Activated CD4-positive, alpha-beta T cell treated with anti-CD3 and anti-CD28 coated beads for 24 hours (primary cell): ENCODE data around the gene NGFR.
"Not testable (repeated sequence)": the region's sequence is repeated elsewhere in the genome, so short reads cannot be mapped to it uniquely, and the experiment has no call there.

Experiments used
- DNase-seq, 2 donors: peaks; one replicate each; pipeline ENCODE4 v3.0.0-alpha.2; 2020; ENCODE audit warnings: low read depth in 2 of 2

Gene NGFR

DNA sequence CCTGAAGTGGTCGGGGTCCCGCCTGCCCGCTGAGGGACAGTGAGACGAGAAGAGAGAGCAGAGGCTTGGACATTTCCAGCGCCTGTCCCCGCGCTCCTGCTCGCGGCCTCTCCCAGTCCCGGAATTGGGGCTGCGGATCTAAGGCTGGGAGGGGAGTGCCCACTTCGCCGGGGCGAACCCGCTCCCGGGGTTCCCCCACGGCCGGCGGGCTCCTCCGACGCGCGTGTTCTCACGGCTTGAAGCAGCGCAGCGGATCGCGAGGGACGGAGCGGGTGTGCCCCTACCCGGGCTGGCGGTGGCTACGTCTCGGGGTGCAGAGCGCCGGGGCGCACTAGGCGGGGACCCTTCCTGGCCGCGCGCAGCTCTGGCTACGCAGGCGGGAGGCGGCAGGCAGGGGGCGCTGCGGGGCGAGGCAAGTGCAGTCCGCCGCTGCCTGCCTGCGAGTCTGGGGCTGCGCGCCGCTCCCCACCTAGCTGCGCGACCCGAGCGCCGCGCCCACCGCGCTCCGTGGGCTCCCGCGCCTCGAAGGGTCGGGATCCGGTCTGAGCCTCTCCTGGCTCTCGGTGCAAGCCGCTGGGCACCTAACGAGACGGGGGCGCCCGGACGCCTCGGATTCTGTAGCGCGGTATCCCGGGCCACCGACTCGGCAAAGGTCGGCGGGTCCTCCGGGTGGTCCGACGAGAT is 1.2 kb downstream of the NGFR start:
- DNase-seq, result peak; percentile 83 to 85

DNA sequence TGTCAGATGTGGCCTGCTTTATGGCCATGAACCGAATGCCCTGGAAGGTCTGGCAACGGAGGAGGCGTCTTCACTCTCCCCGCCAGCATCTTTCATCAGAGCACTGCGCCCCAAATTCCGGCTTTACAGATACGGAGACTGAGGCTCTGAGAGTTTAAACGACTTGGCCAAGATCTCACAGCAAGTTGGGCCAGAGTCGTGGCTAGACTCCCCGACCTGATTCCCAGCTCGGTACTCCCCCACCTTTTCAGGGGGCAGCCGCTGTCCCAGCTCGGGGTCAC is 1.7 kb downstream of the NGFR start:
- DNase-seq, result no peak

DNA sequence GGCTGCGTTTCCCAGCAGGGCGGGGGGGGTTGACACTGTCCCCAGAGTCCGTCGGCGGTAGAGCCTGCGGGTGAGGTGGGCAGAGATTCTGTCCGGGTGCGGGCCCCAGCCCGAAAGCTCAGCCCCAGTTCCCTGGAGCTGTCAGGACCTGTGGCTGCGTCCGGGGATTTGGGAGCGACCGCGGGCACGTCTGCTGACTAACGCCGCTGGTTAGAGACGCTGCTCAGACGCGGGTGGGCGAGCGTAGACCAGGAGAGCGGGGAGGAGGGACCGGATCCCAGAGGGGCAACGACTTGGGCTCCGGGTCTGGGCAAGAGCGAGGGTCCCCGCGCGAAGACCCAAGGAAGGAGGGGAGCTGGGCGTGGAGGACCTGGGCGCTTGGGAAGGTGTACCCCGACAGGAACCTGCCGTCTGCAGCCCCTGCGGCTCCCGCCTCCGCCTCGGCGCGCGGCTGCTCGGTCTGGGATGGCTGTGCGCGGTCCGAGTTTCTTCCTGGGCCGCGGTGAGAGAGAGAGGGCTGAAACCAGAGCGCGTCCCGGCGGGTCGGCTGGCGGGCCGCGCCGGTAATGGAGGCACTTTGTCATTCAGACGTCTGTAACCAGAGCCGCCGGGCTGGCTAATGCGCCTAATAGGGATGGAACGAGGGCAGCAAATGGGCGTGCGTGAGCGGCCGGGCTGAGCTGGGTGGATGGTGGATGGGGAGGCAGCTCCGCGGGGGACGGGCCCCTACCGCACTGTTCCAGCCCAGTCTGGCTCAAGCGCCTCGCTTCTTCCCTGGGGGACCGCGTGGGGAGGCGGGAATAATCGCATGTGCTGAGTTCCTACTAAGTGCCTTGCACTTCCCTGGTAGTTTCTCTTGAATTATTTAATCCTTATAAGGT is 2.3 kb downstream of the NGFR start:
- DNase-seq, result no peak

DNA sequence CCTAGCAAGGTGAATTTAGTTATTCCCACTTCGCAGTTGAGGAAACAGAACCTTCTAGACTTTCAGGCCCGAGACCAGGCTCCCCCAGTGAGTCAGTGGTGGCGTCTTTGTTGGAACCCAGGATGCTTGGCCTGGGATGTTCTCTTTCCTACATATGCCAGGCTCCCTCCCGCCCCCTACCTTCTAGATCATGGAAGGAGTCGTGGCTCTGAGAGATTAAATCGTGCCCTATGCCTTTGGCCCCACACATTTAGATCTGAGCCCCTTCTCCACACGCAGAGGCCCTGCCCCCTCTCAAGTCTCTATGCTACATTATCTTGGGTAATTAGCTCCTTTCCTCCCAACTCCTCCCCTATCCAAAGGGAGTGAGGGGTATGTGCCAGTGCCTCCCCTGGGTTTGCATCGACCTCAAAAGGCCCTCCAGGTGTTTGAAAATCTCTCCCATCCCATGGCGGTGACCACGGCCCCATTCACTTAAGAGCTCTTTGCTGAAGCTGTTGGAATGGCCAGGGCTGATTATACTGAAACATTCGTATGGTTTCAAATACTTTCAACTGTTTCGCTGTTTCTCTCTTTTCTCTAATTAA is 3.0 kb downstream of the NGFR start:
- no peak for DNase-seq

DNA sequence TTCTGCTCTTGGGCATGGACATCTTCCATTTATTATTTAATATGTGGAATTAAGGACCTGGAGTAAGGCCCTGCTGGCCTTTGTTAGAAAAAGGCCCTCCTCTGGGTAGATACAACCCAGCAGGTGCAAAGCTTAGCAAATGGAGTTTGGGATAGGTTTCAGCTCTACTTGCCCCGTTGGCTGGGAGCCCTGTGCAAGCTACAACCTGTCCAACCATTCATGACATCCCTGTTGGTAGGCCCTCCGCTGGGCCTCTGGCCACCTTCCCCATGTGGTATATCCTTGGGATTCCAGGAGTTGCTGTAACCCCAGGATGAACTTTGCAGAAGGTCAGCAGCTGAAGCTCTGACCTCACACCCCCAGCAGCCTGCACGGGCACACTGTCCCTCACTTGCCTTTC is 6.4 kb downstream of the NGFR start:
- no peak for DNase-seq

DNA sequence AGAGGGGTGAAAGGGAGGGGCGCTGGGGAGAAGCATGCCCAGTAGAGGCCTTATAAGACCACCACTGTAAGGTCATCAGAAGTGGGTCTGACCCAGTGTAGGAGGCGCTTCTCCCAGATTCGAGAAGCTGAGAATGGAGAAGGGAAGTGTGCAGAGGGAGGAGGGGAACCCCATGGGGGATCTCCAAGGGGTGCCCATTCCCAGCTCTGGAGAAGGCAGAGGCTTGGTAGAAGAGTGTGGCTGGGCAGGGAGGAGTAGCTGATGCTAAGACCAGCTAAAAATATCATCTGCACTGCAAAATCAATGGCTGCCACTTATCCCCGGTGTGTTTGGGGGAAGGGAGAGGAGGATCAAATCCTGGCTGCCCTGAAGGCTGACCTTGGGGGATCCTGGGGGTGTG is 7.2 kb downstream of the NGFR start:
- no peak for DNase-seq

DNA sequence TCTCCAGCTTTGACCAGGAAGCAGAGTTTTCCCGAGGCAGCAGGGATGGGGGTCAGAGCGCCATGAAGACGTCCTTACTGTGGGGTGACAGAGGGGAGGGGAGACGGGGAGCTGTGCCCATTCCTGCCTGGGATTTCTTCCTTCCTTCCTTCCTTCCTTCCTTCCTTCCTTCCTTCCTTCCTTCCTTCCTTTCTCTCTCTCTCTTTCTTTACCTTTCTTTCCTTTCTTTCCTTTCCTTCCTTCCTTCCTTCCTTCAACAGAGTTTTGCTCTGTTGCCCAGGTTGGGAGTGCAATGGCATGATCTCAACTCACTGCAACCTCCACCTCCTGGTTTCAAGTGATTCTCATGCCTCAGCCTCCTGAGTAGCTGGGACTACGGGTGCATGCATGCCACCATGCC is 7.6 kb downstream of the NGFR start:
- DNase-seq, result not testable (repeated sequence)

DNA sequence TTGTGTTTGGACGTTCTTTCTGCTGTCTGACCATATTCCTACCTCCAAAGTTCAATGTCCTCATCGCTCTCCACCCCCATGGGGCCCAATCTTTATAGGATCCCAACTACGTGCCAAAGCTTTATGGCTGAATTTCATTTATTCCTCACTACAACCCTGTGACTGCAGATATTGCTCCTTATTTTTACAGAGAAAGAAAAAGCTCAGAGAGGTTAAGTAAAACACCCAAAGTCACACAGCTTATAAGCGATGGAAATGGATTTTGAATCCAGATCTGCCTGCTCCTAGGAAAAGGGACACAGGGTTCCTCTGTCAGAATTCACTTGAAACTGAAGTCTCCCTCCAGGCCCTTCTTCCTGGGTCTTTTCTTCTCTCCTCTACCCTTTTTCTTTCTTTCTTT is 9.3 kb downstream of the NGFR start:
- no peak for DNase-seq

DNA sequence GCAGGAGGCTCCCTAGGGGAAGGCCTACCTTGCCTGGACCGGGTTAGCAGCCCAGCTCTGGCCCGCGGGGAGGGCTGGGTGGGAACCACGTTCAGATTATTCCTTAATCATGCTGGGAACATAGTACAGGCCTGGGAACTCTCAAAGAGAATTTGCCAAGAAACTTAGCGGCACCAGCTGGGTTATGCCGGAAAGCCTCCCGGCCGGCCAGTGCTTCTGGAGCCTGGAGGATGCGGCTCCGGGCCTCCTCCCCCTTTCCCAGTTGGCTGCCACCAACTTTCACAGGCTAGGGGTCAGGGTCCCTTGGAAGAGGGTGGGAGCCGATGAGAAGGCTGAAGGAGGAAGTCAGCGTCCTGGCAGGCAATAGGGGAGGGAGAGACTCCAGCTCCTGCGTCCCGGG is 10.8 kb downstream of the NGFR start:
- no peak for DNase-seq

DNA sequence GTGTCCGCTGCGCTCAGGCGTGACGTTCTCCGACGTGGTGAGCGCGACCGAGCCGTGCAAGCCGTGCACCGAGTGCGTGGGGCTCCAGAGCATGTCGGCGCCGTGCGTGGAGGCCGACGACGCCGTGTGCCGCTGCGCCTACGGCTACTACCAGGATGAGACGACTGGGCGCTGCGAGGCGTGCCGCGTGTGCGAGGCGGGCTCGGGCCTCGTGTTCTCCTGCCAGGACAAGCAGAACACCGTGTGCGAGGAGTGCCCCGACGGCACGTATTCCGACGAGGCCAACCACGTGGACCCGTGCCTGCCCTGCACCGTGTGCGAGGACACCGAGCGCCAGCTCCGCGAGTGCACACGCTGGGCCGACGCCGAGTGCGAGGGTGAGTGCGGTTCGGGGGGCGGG is 11.2 kb downstream of the NGFR start:
- DNase-seq, result no peak

DNA sequence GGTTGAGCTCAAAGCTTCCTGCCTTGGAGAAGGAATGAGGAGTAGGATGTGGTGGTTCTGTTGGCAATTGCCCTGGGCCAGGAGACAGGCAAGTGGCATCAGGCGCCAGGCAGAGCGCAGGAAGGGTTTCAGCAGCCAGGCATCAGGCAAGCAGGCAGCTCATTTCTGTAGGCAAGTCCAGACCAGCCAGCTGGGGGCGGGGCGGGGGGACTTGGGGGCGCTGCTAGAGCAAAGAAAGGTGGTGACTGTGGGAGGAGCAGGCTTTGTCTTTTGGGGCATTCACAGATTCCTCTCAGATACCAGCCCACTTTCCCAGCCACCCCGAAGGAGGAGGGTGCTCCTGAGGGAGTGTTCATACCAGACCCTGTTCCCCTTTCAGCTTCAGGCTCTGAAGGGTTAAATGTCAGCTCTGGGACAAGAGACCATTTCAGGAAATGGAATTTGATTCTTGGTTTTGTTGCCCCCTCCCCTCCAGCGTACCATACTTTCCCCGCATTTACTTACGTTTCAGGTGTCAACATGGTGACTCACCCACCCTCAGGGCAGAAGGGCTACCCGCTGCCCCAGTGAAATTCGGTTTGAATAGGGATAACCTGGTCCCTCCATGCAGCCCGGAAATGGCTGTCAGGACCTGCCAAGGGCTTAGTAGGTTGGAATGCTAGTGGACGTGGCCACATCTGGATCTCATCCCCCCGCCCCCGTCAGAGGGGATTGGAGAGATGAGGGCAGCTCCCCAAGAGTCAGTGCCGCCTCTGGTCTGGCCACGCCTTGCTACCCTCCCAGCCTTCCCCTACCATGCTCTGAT is 13.2 kb downstream of the NGFR start:
- no peak for DNase-seq

DNA sequence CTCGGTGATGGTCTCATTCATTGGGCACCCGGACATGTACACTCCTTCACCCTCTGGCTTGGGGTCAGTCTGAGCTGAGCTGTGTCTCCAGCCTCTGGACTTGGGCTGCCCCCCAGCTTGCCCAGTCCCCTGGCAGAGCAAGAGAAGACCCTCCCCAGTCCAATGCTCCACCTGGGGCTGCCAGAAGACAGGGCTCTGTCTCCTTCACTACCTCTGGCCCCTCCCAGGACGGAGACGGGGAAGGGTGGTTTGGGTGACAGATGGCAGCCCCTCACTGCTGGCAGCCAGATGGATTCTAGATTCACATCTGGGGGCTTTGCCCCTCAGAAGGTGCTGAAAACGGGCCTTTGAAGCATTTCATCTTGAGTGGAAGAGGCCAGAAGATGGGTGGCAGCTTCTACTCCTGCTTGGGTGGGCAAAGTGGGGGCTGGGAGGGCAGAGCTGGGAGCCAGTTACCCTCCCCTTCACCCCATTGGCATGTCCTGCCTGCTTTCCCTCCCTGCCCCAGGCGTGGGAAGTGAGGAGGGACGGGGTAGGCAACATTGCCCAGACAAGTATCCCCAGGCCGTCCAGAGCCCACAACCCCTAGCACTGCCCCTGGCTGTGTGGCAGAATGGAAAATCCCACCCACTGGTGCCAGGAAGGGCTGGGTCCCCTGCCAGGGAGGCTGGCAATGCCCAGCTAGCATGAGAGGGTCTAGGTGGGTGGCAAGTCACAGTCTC is 13.9 kb downstream of the NGFR start:
- DNase-seq, result no peak

DNA sequence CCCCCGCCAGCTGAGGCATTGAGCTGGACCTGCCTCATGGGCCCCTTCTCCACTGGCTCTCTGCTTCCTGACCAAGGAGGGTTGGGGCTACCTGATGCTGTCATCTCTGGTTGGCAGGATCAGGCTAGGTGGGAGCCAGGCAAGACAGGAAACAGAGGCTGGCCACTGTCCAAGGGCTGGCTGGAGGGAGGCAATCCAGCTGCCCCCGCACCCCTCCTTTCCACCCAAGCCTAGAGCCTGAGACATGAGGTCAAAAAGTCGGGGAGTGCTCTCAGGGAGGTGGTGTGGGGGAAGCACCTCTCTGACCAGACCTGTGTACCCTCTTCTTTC is 14.5 kb downstream of the NGFR start:
- no peak for DNase-seq

DNA sequence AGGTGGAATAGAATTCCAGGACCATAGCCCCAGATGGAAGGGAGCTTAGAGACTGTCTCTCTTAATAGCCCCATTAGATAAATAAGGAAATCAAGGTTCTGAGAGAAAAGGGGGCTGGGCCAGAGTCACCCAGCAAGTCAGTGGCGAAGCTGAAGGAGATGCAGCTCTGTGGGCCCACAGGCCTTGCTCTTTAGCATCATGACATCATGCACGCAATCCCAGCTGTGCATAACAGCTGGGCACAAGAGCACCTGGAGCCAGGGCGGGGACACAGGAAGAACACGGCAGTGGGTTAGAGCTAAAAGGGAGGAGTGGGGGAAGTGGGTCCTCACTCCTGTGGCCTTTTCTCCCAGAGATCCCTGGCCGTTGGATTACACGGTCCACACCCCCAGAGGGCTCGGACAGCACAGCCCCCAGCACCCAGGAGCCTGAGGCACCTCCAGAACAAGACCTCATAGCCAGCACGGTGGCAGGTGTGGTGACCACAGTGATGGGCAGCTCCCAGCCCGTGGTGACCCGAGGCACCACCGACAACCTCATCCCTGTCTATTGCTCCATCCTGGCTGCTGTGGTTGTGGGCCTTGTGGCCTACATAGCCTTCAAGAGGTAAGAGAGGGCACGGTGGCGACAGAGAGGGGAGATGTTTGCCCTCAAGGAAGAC is 15.1 kb downstream of the NGFR start:
- no peak for DNase-seq

DNA sequence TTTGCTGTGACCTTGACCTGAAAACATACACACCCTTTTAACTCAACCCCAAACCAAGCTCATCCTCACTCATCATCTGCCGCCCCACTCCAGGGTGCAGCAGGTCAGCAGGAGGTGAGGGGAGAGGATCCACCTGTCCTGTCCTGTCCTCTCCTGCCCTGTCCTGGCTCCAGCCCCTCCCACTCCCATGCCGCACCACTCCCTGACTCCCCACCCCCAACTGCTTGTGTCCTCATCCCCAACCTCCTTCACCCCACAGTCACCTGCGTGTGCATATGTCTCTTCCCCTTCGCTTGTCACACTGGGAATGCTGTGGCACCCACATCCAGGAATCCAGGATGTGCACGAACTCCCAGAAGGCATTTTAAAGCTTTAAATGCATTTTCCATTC is 15.6 kb downstream of the NGFR start:
- no peak for DNase-seq

DNA sequence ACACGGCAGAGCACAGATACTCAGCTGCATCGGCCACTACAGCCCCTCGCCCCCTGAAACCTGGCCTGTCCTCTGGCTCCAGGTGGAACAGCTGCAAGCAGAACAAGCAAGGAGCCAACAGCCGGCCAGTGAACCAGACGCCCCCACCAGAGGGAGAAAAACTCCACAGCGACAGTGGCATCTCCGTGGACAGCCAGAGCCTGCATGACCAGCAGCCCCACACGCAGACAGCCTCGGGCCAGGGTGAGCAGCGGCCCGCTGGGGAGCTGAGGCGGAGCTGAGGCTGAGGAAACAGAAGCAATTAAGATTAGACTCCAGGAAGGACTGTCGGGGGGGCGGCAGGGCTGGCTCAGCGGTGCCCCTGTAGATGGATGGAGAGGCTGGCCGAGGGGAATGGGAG is 16.7 kb downstream of the NGFR start:
- DNase-seq, result no peak

DNA sequence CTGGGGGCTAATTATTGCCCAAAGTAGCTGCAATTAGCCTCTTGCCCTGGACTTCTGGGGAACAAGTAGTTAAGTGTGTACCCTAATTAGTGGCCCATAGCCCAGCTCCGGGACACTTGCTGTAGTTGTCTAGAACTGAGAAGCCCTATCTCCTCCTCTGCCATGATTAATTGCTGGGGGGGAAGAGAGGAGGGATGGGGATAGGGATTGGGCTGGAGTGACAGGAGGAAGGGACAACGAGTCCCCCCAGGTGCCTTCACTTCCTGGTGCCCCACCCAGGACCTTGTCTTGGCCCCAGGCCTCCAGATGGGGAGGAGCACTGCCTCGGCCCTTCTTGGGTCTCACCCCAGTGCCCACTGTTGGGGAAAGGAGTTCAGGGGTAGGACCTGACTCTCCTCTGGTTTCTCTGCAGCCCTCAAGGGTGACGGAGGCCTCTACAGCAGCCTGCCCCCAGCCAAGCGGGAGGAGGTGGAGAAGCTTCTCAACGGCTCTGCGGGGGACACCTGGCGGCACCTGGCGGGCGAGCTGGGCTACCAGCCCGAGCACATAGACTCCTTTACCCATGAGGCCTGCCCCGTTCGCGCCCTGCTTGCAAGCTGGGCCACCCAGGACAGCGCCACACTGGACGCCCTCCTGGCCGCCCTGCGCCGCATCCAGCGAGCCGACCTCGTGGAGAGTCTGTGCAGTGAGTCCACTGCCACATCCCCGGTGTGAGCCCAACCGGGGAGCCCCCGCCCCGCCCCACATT is 17.4 kb downstream of the NGFR start:
- no peak for DNase-seq

DNA sequence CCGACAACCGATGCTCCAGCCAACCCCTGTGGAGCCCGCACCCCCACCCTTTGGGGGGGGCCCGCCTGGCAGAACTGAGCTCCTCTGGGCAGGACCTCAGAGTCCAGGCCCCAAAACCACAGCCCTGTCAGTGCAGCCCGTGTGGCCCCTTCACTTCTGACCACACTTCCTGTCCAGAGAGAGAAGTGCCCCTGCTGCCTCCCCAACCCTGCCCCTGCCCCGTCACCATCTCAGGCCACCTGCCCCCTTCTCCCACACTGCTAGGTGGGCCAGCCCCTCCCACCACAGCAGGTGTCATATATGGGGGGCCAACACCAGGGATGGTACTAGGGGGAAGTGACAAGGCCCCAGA is 17.9 kb downstream of the NGFR start:
- no peak for DNase-seq

DNA sequence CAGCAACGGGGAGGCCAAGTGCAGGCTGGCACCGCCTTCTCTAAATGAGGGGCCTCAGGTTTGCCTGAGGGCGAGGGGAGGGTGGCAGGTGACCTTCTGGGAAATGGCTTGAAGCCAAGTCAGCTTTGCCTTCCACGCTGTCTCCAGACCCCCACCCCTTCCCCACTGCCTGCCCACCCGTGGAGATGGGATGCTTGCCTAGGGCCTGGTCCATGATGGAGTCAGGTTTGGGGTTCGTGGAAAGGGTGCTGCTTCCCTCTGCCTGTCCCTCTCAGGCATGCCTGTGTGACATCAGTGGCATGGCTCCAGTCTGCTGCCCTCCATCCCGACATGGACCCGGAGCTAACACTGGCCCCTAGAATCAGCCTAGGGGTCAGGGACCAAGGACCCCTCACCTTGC is 18.5 kb downstream of the NGFR start:
- no peak for DNase-seq

DNA sequence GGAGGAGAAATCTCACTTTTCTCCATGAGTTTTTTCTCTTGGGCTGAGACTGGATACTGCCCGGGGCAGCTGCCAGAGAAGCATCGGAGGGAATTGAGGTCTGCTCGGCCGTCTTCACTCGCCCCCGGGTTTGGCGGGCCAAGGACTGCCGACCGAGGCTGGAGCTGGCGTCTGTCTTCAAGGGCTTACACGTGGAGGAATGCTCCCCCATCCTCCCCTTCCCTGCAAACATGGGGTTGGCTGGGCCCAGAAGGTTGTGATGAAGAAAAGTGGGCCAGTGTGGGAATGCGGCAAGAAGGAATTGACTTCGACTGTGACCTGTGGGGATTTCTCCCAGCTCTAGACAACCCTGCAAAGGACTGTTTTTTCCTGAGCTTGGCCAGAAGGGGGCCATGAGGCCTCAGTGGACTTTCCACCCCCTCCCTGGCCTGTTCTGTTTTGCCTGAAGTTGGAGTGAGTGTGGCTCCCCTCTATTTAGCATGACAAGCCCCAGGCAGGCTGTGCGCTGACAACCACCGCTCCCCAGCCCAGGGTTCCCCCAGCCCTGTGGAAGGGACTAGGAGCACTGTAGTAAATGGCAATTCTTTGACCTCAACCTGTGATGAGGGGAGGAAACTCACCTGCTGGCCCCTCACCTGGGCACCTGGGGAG is 19.1 kb downstream of the NGFR start:
- DNase-seq, result no peak
